ENCODE measurements around the gene PRX.

PRX gene

DNA sequence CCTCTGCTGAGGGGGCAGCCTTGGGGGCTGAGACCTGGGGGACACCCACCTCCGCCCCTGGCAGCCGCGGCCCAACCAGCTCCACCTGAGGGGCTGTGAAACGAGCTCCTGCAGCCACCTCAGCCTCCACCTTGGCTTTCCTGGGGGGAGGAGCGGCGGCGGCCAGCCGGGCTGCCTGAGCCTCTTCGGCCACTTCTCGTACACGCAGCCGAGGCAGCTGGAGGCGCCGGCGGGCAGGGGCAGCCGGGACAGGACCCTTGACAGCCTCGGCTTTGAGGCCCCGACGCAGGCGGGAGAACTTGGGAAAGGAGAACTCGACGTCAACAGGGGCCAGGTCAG lies 15.6 kb downstream of the PRX start:
- ChIA-PET CTCF (interaction anchor here (0.9 kb wide), 1 partner anchor 28 kb away, joined by 3 read pairs; the partner anchor contains the start of gene SERTAD1), POLR2A (no interaction called here)
- Histone ChIP-seq H3K4me1 (ENCODE audit: control extremely low read depth in 1 of 4, control insufficient read depth in 4 of 4, insufficient read depth in 4 of 4, low read length in 3 of 4) (peaks cover 0 to 10% (median 6%) of the 10 kb centered on the region in 4 experiments), H3K27me3 (replicated peaks in 2 of 5; ENCODE audit: control insufficient read depth in 4 of 5, insufficient read depth in 5 of 5, low read length in 4 of 5) (no peaks in the 10 kb centered on the region), H3K4me3 (ENCODE audit: control insufficient read depth in 1 of 7, extremely low read depth in 1 of 7, insufficient read depth in 4 of 7, low read depth in 2 of 7, low read length in 6 of 7) (no peak overlapping the region), H3K27ac (ENCODE audit: insufficient read depth in 1 of 2, low read depth in 1 of 2, low read length in 2 of 2, poor library complexity in 1 of 2, severe bottlenecking in 2 of 2) (no peak overlapping the region), H3K9me3 (ENCODE audit: control extremely low read depth in 1 of 5, control insufficient read depth in 4 of 5, insufficient read depth in 2 of 5, low read depth in 1 of 5, low read length in 4 of 5) (no peaks in the 10 kb centered on the region), H3K36me3 (ENCODE audit: control insufficient read depth in 4 of 4, insufficient read depth in 4 of 4, low read length in 3 of 4) (no peaks in the 10 kb centered on the region)
- no peak for DNase-seq
- WGBS (ENCODE audit: insufficient coverage), result 100% methylated on average over 17 of the region's 22 CpGs

DNA sequence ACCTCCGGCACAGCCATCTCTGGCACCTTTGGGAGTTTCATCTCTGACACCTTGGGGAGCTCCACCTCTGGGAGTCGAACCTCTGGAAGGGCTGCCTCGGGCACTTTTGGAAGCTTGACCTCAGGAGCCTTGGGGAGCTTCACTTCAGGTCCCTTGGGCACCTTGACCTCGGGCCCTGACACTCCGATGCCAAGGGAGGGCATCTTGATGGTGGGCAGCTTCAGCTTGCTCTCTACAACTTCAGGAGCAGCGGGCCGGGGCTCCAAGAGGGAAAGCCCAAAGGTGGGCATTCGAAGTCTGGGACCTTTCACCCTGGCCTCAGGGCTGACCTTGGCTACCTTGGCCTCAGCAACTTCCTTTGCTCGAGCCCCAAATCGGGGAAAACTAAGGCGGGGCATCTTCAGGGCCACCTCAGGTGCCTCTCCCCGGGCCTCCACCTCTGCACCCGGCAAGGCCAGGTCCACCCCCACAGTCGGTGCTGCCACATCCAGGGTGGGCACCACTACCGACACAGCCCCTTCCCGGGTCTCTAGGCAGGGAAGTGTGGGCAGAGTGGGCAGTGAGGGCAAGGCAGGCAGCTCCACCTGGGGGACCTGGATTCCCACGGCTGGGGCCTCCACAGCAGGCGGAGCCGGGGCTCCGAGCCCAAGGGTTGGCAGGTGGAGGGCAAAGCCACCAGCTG lies 16.2 kb downstream of the PRX start:
- no peak overlapping the region for H3K4me3 ChIP-seq (ENCODE audit: control insufficient read depth in 1 of 7, extremely low read depth in 1 of 7, insufficient read depth in 4 of 7, low read depth in 2 of 7, low read length in 6 of 7)
- WGBS (ENCODE audit: insufficient coverage), result 97% methylated on average over 18 of the region's 20 CpGs
- no peaks in the 10 kb centered on the region for H3K27me3 ChIP-seq (replicated peaks in 2 of 5; ENCODE audit: control insufficient read depth in 4 of 5, insufficient read depth in 5 of 5, low read length in 4 of 5)
- H3K4me1 ChIP-seq (ENCODE audit: control extremely low read depth in 1 of 4, control insufficient read depth in 4 of 4, insufficient read depth in 4 of 4, low read length in 3 of 4), result peaks cover 0 to 10% (median 6%) of the 10 kb centered on the region in 4 experiments
- H3K27ac ChIP-seq (ENCODE audit: insufficient read depth in 1 of 2, low read depth in 1 of 2, low read length in 2 of 2, poor library complexity in 1 of 2, severe bottlenecking in 2 of 2), result no peak overlapping the region
- POLR2A ChIA-PET, result no interaction called here
- CTCF ChIA-PET, result interaction anchor here (0.9 to 1.1 kb wide), 4 partner anchors 19 to 92 kb away, joined by 3 to 4 read pairs (median 3); partner anchors contain the start of gene SERTAD1
- H3K9me3 ChIP-seq (ENCODE audit: control extremely low read depth in 1 of 5, control insufficient read depth in 4 of 5, insufficient read depth in 2 of 5, low read depth in 1 of 5, low read length in 4 of 5), result no peaks in the 10 kb centered on the region
- DNase-seq, result no peak
- H3K36me3 ChIP-seq (ENCODE audit: control insufficient read depth in 4 of 4, insufficient read depth in 4 of 4, low read length in 3 of 4), result no peaks in the 10 kb centered on the region

DNA sequence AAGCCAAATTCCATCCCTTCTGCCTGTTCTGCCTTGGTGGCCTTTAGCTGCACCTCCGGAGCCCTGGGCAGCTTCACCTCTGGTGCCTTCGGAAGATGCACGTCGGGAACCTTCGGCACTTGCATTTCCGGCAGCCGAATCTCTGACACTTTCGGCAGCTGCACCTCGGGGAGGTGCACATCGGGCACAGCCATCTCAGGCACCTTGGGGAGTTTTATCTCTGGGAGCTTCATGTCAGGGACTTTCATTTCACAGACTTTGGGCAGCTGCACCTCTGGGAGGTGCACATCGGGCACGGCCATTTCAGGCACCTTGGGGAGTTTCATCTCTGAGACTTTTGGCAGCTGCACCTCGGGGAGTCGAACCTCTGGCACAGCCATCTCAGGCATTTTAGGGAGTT lies 17.2 kb downstream of the PRX start:
- no peaks in the 10 kb centered on the region for H3K27me3 ChIP-seq (replicated peaks in 2 of 5; ENCODE audit: control insufficient read depth in 4 of 5, insufficient read depth in 5 of 5, low read length in 4 of 5)
- no peaks in the 10 kb centered on the region for H3K9me3 ChIP-seq (ENCODE audit: control extremely low read depth in 1 of 5, control insufficient read depth in 4 of 5, insufficient read depth in 2 of 5, low read depth in 1 of 5, low read length in 4 of 5)
- no peak overlapping the region for H3K4me3 ChIP-seq (ENCODE audit: control insufficient read depth in 1 of 7, extremely low read depth in 1 of 7, insufficient read depth in 4 of 7, low read depth in 2 of 7, low read length in 6 of 7)
- DNase-seq, result no peak
- H3K4me1 ChIP-seq (ENCODE audit: control extremely low read depth in 1 of 4, control insufficient read depth in 4 of 4, insufficient read depth in 4 of 4, low read length in 3 of 4), result peaks cover 0 to 10% (median 6%) of the 10 kb centered on the region in 4 experiments
- H3K27ac ChIP-seq (ENCODE audit: insufficient read depth in 1 of 2, low read depth in 1 of 2, low read length in 2 of 2, poor library complexity in 1 of 2, severe bottlenecking in 2 of 2), result no peak overlapping the region
- CTCF ChIA-PET, result interaction anchor here (1.0 to 1.1 kb wide), 3 partner anchors 12 to 91 kb away, joined by 3 to 4 read pairs (median 4); no protein-coding TSS in a partner anchor
- H3K36me3 ChIP-seq (ENCODE audit: control insufficient read depth in 4 of 4, insufficient read depth in 4 of 4, low read length in 3 of 4), result no peaks in the 10 kb centered on the region
- 98% methylated on average over 14 of the region's 14 CpGs for WGBS (ENCODE audit: insufficient coverage)
- POLR2A ChIA-PET, result interaction anchor here (0.7 kb wide), 1 partner anchor 313 kb away, joined by 3 read pairs; no protein-coding TSS in a partner anchor

GRCh38 chr19:40394816-40395210 lies 18.4 kb downstream of the PRX start:
- POLR2A ChIA-PET, result no interaction called here
- Histone ChIP-seq H3K36me3 (ENCODE audit: control insufficient read depth in 4 of 4, insufficient read depth in 4 of 4, low read length in 3 of 4) (no peaks in the 10 kb centered on the region), H3K4me3 (ENCODE audit: control insufficient read depth in 1 of 7, extremely low read depth in 1 of 7, insufficient read depth in 4 of 7, low read depth in 2 of 7, low read length in 6 of 7) (no peak overlapping the region), H3K27me3 (replicated peaks in 2 of 5; ENCODE audit: control insufficient read depth in 4 of 5, insufficient read depth in 5 of 5, low read length in 4 of 5) (no peaks in the 10 kb centered on the region), H3K27ac (ENCODE audit: insufficient read depth in 1 of 2, low read depth in 1 of 2, low read length in 2 of 2, poor library complexity in 1 of 2, severe bottlenecking in 2 of 2) (no peak overlapping the region), H3K9me3 (ENCODE audit: control extremely low read depth in 1 of 5, control insufficient read depth in 4 of 5, insufficient read depth in 2 of 5, low read depth in 1 of 5, low read length in 4 of 5) (no peaks in the 10 kb centered on the region), H3K4me1 (ENCODE audit: control extremely low read depth in 1 of 4, control insufficient read depth in 4 of 4, insufficient read depth in 4 of 4, low read length in 3 of 4) (peaks cover 0 to 10% (median 6%) of the 10 kb centered on the region in 4 experiments)
- WGBS (ENCODE audit: insufficient coverage), result 85% methylated on average over 10 of the region's 13 CpGs
- no peak for DNase-seq
- CTCF ChIA-PET, result no interaction called here

DNA sequence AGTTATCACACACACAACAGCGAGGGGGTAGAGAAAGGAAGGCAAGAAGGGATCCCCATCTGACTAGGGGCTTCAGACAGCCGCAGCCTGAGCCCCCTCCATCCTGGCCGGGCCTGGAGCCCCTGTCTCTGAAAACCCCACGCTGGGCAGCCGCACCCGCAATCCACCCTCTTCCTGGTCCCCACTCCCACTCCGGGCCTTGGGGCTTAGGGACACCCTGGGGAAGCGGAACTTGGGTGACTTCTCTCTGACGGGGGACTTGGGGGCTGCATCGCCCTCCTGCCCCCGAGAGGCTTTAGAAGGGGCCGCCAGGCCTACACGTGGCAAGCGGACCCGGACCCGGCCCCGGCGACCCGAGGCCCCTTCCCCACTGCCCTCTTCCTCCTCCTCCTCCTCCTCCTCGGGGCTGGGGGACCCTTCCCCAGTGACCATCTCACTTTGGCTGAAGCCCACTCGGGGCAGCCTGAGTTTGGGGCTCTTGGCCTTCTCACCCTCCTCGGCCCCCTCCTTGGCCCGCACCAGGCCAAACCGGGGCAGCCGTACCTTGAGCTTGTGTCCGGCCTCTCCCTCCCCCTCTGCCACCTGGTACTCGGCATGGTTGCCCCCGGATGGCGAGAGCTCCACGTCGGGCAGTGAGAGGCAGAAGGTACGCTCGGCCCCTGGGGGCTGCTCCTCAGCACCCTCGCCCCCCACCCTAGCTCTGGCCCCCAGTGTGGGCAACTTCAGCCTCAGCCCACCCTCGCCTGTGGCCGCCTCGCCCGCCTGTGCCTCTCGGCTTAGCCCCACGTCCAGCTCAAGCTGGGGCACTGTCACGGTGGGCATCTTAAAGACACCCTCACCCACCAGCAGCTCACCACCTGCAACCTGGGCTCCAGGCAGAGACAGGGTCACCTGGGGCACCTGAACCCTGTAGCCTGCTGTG lies 19.0 kb downstream of the PRX start:
- ChIA-PET POLR2A (no interaction called here), CTCF (no interaction called here)
- WGBS (ENCODE audit: insufficient coverage), result 97% methylated on average over 34 of the region's 41 CpGs
- H3K27ac ChIP-seq (ENCODE audit: insufficient read depth in 1 of 2, low read depth in 1 of 2, low read length in 2 of 2, poor library complexity in 1 of 2, severe bottlenecking in 2 of 2), result no peak overlapping the region
- H3K4me3 ChIP-seq (ENCODE audit: control insufficient read depth in 1 of 7, extremely low read depth in 1 of 7, insufficient read depth in 4 of 7, low read depth in 2 of 7, low read length in 6 of 7), result no peak overlapping the region
- no peaks in the 10 kb centered on the region for H3K9me3 ChIP-seq (ENCODE audit: control extremely low read depth in 1 of 5, control insufficient read depth in 4 of 5, insufficient read depth in 2 of 5, low read depth in 1 of 5, low read length in 4 of 5)
- DNase-seq, result no peak
- H3K4me1 ChIP-seq (ENCODE audit: control extremely low read depth in 1 of 4, control insufficient read depth in 4 of 4, insufficient read depth in 4 of 4, low read length in 3 of 4), result peaks cover 0 to 10% (median 6%) of the 10 kb centered on the region in 4 experiments
- no peaks in the 10 kb centered on the region for H3K27me3 ChIP-seq (replicated peaks in 2 of 5; ENCODE audit: control insufficient read depth in 4 of 5, insufficient read depth in 5 of 5, low read length in 4 of 5)
- H3K36me3 ChIP-seq (ENCODE audit: control insufficient read depth in 4 of 4, insufficient read depth in 4 of 4, low read length in 3 of 4), result no peaks in the 10 kb centered on the region

- ChIA-PET CTCF (no interaction called here), POLR2A (no interaction called here)
- H3K27ac ChIP-seq (ENCODE audit: insufficient read depth in 1 of 2, low read depth in 1 of 2, low read length in 2 of 2, poor library complexity in 1 of 2, severe bottlenecking in 2 of 2), result no peak overlapping the region
- no peak for DNase-seq
- peaks cover 0 to 3% (median 0%) of the 10 kb centered on the region in 4 experiments for H3K4me1 ChIP-seq (ENCODE audit: control extremely low read depth in 1 of 4, control insufficient read depth in 4 of 4, insufficient read depth in 4 of 4, low read length in 3 of 4)
- WGBS (ENCODE audit: insufficient coverage), result 93% methylated on average over 5 of the region's 9 CpGs
- no peaks in the 10 kb centered on the region for H3K36me3 ChIP-seq (ENCODE audit: control insufficient read depth in 4 of 4, insufficient read depth in 4 of 4, low read length in 3 of 4)
- H3K9me3 ChIP-seq (ENCODE audit: control extremely low read depth in 1 of 5, control insufficient read depth in 4 of 5, insufficient read depth in 2 of 5, low read depth in 1 of 5, low read length in 4 of 5), result no peaks in the 10 kb centered on the region
- no peak overlapping the region for H3K4me3 ChIP-seq (ENCODE audit: control insufficient read depth in 1 of 7, extremely low read depth in 1 of 7, insufficient read depth in 4 of 7, low read depth in 2 of 7, low read length in 6 of 7)
- no peaks in the 10 kb centered on the region for H3K27me3 ChIP-seq (replicated peaks in 2 of 5; ENCODE audit: control insufficient read depth in 4 of 5, insufficient read depth in 5 of 5, low read length in 4 of 5)
These were observed 20.2 kb downstream of the PRX start for GRCh38 chr19:40392894-40393517.

All from common myeloid progenitor, CD34-positive (primary cell).